Astrocyte (in vitro differentiated cells and primary cell): ENCODE results near the gene DIP2B. TPM values are rescaled to one million over a fixed set of nuclear protein-coding genes. Genes with fewer than 3 reads are reported as not detected.
A peak's percentile ranks its signal among the peaks of the same experiment; 100 is the strongest.

Experiments used
- DNase-seq: peaks from one replicate; pipeline ENCODE4 v3.0.0-alpha.2; 2010; ENCODE audit warnings: low read depth
- FAIRE-seq: peaks from 2 replicates; lab custom pipeline; 2011; peaks lifted over from hg19 to GRCh38; lab: Jason Lieb, UNC
- H2AFZ ChIP-seq: 2 replicates; pipeline ENCODE4 v1.6.0; 2012; ENCODE audit warnings: low read depth, low read length, inconsistent platforms
- H3K27ac ChIP-seq: 2 replicates; pipeline ENCODE4 v1.5.1; 2011; ENCODE audit warnings: low read depth, low read length, inconsistent platforms
- H3K27me3 ChIP-seq: 2 replicates; pipeline ENCODE4 v1.6.0; 2011; ENCODE audit warnings: low read length, inconsistent platforms; ENCODE audit not compliant: insufficient read depth
- H3K36me3 ChIP-seq: 2 replicates; pipeline ENCODE4 v1.5.1; 2011; ENCODE audit warnings: low read length, inconsistent platforms; ENCODE audit not compliant: insufficient read depth
- H3K4me1 ChIP-seq: 2 replicates; pipeline ENCODE4 v1.5.1; 2011; ENCODE audit warnings: low read length, inconsistent platforms; ENCODE audit not compliant: insufficient read depth
- H3K4me2 ChIP-seq: 2 replicates; pipeline ENCODE4 v1.6.0; 2012; ENCODE audit warnings: low read length, inconsistent platforms
- H3K4me3 ChIP-seq: 2 replicates; pipeline ENCODE4 v1.5.1; 2011; ENCODE audit warnings: low read depth, mild to moderate bottlenecking, low read length, inconsistent platforms; ENCODE audit not compliant: insufficient read depth
- H3K79me2 ChIP-seq: 2 replicates; pipeline ENCODE4 v1.6.0; 2012; ENCODE audit warnings: mild to moderate bottlenecking, low read length, inconsistent platforms; ENCODE audit not compliant: insufficient read depth
- H3K9ac ChIP-seq: 2 replicates; pipeline ENCODE4 v1.6.0; 2012; ENCODE audit warnings: mild to moderate bottlenecking, low read length, inconsistent platforms
- H3K9me3 ChIP-seq: 2 replicates; pipeline ENCODE4 v1.5.1; 2012; ENCODE audit warnings: low read depth, mild to moderate bottlenecking, low read length, inconsistent platforms; ENCODE audit not compliant: insufficient read depth
- H4K20me1 ChIP-seq: 2 replicates; pipeline ENCODE4 v1.6.0; 2012; ENCODE audit warnings: low read length, inconsistent platforms; ENCODE audit not compliant: insufficient read depth
- H3K27ac Mint-ChIP-seq: one replicate; pipeline ENCODE4 v1.8.0; 2021; ENCODE audit warnings: mild to moderate bottlenecking, mixed read lengths; ENCODE audit not compliant: unreplicated experiment
- H3K27me3 Mint-ChIP-seq: one replicate; pipeline ENCODE4 v1.8.0; 2021; ENCODE audit warnings: low read depth, mixed read lengths; ENCODE audit not compliant: unreplicated experiment
- H3K36me3 Mint-ChIP-seq: one replicate; pipeline ENCODE4 v1.8.0; 2021; ENCODE audit warnings: low read depth, mixed read lengths; ENCODE audit not compliant: unreplicated experiment
- H3K4me1 Mint-ChIP-seq: one replicate; pipeline ENCODE4 v1.8.0; 2021; ENCODE audit warnings: low read depth, mixed read lengths; ENCODE audit not compliant: unreplicated experiment
- H3K4me3 Mint-ChIP-seq: one replicate; pipeline ENCODE4 v1.8.0; 2021; ENCODE audit warnings: mild to moderate bottlenecking, moderate library complexity, mixed read lengths; ENCODE audit not compliant: unreplicated experiment
- H3K9me3 Mint-ChIP-seq: one replicate; pipeline ENCODE4 v1.8.0; 2021; ENCODE audit warnings: mild to moderate bottlenecking, mixed read lengths; ENCODE audit not compliant: unreplicated experiment
- CTCF ChIP-seq: IDR thresholded peaks from 2 replicates; pipeline ENCODE4 v1.5.1; 2011; ENCODE audit warnings: low read depth, mild to moderate bottlenecking, inconsistent platforms, low read length, moderate library complexity; ENCODE audit not compliant: insufficient read depth
- EZH2 ChIP-seq: IDR thresholded peaks from 2 replicates; pipeline ENCODE4 v1.6.1; 2012; ENCODE audit warnings: mild to moderate bottlenecking, low read length, inconsistent platforms; ENCODE audit not compliant: insufficient read depth
- total RNA-seq: library from RNA; stranded (reverse); gene quantifications from 2 replicates; pipeline ENCODE4 v1.2.1, GENCODE V29; 2021

DIP2B gene
- total RNA-seq, 1 donor from 2014 or later, result 53.2 TPM

DNA sequence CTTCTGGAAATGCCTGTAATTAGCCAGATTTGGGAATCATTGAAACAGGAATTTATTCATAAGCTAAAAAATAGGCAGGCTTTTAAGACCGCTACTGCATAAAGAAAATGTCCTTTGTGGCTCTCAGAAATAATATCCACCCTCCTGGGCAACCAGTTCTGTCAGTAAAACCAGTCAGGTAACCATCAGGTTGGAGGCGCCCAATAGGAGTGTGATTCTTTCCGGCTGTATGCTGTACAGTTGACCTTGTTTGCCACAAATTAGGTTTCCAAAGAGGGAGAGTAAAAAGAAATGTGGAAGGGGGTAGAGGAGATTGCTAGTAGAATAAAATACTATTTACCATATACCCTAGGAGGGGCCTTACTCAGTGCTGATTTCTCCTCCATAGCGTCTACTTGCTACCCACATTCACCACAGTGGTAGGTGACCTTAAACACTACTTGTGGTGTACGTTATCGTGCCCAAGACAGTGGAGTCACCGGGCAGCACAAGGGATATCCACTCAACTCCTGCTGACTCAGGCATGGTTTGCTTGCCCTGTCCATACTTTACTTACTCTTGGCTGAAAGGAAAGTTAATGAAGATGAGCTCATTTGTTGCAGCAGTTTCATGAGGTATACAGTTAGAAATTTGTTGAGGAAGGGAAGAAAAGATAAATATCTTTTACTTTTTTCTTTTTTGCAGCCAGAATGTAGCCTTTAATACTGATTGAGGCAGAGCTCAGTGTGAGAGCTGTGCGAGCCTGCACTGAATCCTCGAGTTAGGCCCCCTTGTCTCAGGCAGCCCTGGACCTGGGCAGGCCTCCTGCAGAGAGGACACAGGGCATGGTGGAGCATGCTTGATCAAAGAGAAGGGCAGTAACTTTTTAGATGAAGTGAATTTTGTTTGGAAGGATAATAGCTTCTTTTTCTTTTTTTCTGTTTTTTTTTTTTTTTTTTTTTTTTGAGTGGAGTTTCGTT is 76.7 kb downstream of the DIP2B start:
- peak overlapping the region; percentile 7 for H3K4me3 Mint-ChIP-seq
- H3K27ac ChIP-seq, result peak overlapping the region; percentile 61

GRCh38 chr12:50584135-50584534 is 79.3 kb downstream of the DIP2B start:
- H3K79me2 ChIP-seq, result peaks cover 65% of the 10 kb centered on the region
- H3K9me3 Mint-ChIP-seq, result peaks cover 3% of the 10 kb centered on the region
- no peak overlapping the region for H3K9ac ChIP-seq
- no peak for TF ChIP-seq EZH2
- TF ChIP-seq CTCF, result no peak
- H3K27ac Mint-ChIP-seq, result no peak overlapping the region
- peaks cover 9% of the 10 kb centered on the region for H3K36me3 Mint-ChIP-seq
- peaks cover 25% of the 10 kb centered on the region for H3K4me1 ChIP-seq
- no peaks in the 10 kb centered on the region for H3K36me3 ChIP-seq
- no peak for FAIRE-seq
- no peaks in the 10 kb centered on the region for H3K27me3 Mint-ChIP-seq
- DNase-seq, result no peak
- H3K4me3 Mint-ChIP-seq, result no peak overlapping the region
- no peak overlapping the region for H2AFZ ChIP-seq
- no peaks in the 10 kb centered on the region for H3K27me3 ChIP-seq
- H3K27ac ChIP-seq, result no peak overlapping the region
- H3K4me3 ChIP-seq, result no peak overlapping the region
- H4K20me1 ChIP-seq, result peaks cover 39% of the 10 kb centered on the region
- no peaks in the 10 kb centered on the region for H3K9me3 ChIP-seq
- peaks cover 33% of the 10 kb centered on the region for H3K4me1 Mint-ChIP-seq
- H3K4me2 ChIP-seq, result no peak overlapping the region

More for the DNA sequence above, 76.7 kb downstream of the DIP2B start:
- Histone ChIP-seq H3K36me3 (no peaks in the 10 kb centered on the region), H3K4me1 (peaks cover 25% of the 10 kb centered on the region), H2AFZ (no peak overlapping the region), H3K27me3 (no peaks in the 10 kb centered on the region), H4K20me1 (peaks cover 39% of the 10 kb centered on the region), H3K4me2 (peak overlapping the region; percentile 69), H3K4me3 (no peak overlapping the region), H3K79me2 (peaks cover 66% of the 10 kb centered on the region), H3K9ac (peak overlapping the region; percentile 24), H3K9me3 (no peaks in the 10 kb centered on the region)
- no peak for FAIRE-seq
- peak; percentile 97 for DNase-seq
- peak overlapping the region; percentile 65 for H3K27ac Mint-ChIP-seq
- peaks cover 5% of the 10 kb centered on the region for H3K36me3 Mint-ChIP-seq
- TF ChIP-seq CTCF (no peak), EZH2 (no peak)
- H3K4me1 Mint-ChIP-seq, result peaks cover 28% of the 10 kb centered on the region
- H3K27me3 Mint-ChIP-seq, result no peaks in the 10 kb centered on the region
- no peaks in the 10 kb centered on the region for H3K9me3 Mint-ChIP-seq
